ENCODE measurements around the gene AP3B1.

DNA sequence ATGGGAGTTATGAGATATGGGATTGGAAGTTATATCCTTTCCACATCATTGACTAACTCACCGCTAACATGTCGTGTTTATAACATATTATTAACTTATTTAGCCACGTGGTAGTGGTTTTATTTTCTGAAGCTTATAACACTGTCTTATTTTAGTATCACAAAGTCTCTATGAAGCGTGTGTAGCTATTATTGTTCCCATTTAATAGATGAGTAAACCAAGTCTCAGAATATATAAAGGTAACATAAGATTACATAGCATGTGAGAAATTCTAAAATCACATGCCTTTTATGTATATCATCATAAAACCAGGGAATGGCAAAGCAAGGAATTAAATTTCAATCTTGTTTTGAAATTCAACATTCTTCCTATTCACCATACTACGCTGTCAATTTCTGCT lies 15.3 kb downstream of the AP3B1 start:
- TF ChIP-seq POLR2A (IDR thresholded peaks at IDR 0.05) = no peak
- TF ChIP-seq, protein P1, sequence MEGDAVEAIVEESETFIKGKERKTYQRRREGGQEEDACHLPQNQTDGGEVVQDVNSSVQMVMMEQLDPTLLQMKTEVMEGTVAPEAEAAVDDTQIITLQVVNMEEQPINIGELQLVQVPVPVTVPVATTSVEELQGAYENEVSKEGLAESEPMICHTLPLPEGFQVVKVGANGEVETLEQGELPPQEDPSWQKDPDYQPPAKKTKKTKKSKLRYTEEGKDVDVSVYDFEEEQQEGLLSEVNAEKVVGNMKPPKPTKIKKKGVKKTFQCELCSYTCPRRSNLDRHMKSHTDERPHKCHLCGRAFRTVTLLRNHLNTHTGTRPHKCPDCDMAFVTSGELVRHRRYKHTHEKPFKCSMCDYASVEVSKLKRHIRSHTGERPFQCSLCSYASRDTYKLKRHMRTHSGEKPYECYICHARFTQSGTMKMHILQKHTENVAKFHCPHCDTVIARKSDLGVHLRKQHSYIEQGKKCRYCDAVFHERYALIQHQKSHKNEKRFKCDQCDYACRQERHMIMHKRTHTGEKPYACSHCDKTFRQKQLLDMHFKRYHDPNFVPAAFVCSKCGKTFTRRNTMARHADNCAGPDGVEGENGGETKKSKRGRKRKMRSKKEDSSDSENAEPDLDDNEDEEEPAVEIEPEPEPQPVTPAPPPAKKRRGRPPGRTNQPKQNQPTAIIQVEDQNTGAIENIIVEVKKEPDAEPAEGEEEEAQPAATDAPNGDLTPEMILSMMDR (IDR thresholded peaks at IDR 0.05) = no peak

Measured in Peyer's patch (tissue), 4 donors.